H1 (cell line): ENCODE data around the gene MPP4. TPM values are rescaled to one million over a fixed set of nuclear protein-coding genes. Genes with fewer than 3 reads are reported as not detected.

Source experiments
- CTCF ChIA-PET: fragments of 300-600 bp; sonication (Branson Sonifier 250); formaldehyde crosslinking; loops from one replicate; lab custom pipeline; 2021; ENCODE audit not compliant: partially characterized antibody; lab: Charles Lee
- POLR2A ChIA-PET: fragments of 300-600 bp; sonication (Branson Sonifier 250); formaldehyde crosslinking; loops from one replicate; lab custom pipeline; 2021; ENCODE audit warnings: inconsistent platforms; ENCODE audit not compliant: partially characterized antibody; lab: Charles Lee
- DNase-seq, 2 experiments: peaks; one replicate each; pipeline versions ENCODE4 v3.0.0 to v3.0.0-alpha.2; 2010 to 2022; ENCODE audit warnings: low spot score in 2 of 2, low read depth in 1 of 2, mixed read lengths in 1 of 2
- FAIRE-seq: peaks from 2 replicates; lab custom pipeline; 2011; peaks lifted over from hg19 to GRCh38; lab: Jason Lieb, UNC
- H2AFZ ChIP-seq: 2 replicates; pipeline ENCODE4 v1.8.1; 2012; ENCODE audit warnings: low read length, inconsistent platforms
- H2AK5ac ChIP-seq: 2 replicates; pipeline ENCODE4 v1.6.1; 2013; ENCODE audit warnings: low read depth, low read length
- H2BK120ac ChIP-seq: replicated peaks from 2 replicates; pipeline ENCODE3; 2013; ENCODE audit warnings: low read depth, low read length, inconsistent platforms
- H2BK12ac ChIP-seq: 2 replicates; pipeline ENCODE4 v1.6.1; 2013; ENCODE audit warnings: low read depth, low read length
- H2BK15ac ChIP-seq: 2 replicates; pipeline ENCODE4 v1.6.1; 2013; ENCODE audit warnings: low read length
- H2BK20ac ChIP-seq: 2 replicates; pipeline ENCODE4 v1.6.1; 2013; ENCODE audit warnings: low read length
- H2BK5ac ChIP-seq: 2 replicates; pipeline ENCODE4 v1.6.1; 2013; ENCODE audit warnings: low read depth, low read length
- H3K14ac ChIP-seq: 2 replicates; pipeline ENCODE4 v1.6.1; 2013; ENCODE audit warnings: inconsistent platforms; ENCODE audit not compliant: insufficient read length
- H3K18ac ChIP-seq: 2 replicates; pipeline ENCODE4 v1.6.1; 2013; ENCODE audit warnings: low read length; ENCODE audit errors: extremely low read depth
- H3K23ac ChIP-seq: 2 replicates; pipeline ENCODE4 v1.6.1; 2013; ENCODE audit warnings: inconsistent platforms; ENCODE audit not compliant: insufficient read length
- H3K23me2 ChIP-seq: 2 replicates; pipeline ENCODE4 v1.6.1; 2013; ENCODE audit warnings: low read depth, low read length
- H3K27ac ChIP-seq: 2 replicates; pipeline ENCODE4 v1.6.1; 2011; ENCODE audit warnings: low read depth, low read length, inconsistent platforms
- H3K27me3 ChIP-seq, 4 experiments: replicated peaks in 1 of 4; 1 replicate in 1 of 4; 2 replicates in 3 of 4; pipeline versions ENCODE4 v1.6.1 to v1.8.1; 2011 to 2013; ENCODE audit warnings: low read length in 3 of 4, mild to moderate bottlenecking in 3 of 4, inconsistent platforms in 2 of 4, mixed read lengths in 2 of 4, moderate library complexity in 1 of 4; ENCODE audit not compliant: control insufficient read depth in 3 of 4, insufficient read depth in 3 of 4; ENCODE audit errors: extremely low read depth in 1 of 4
- H3K36me3 ChIP-seq, 4 experiments: 2 replicates each; pipeline versions ENCODE4 v1.6.1 to v1.8.1; 2011 to 2013; ENCODE audit warnings: mild to moderate bottlenecking in 4 of 4, low read length in 3 of 4, moderate library complexity in 2 of 4, control low read depth in 1 of 4, inconsistent platforms in 1 of 4; ENCODE audit not compliant: insufficient read depth in 4 of 4, control insufficient read depth in 2 of 4
- H3K4ac ChIP-seq: replicated peaks from 2 replicates; pipeline ENCODE3; 2013; ENCODE audit warnings: low read length, low read depth, mixed read lengths, inconsistent platforms; ENCODE audit not compliant: insufficient read length
- H3K4me1 ChIP-seq, 4 experiments: replicated peaks in 1 of 4; 1 replicate in 1 of 4; 2 replicates in 3 of 4; pipeline versions ENCODE4 v1.6.1 to v1.8.1; 2011 to 2013; ENCODE audit warnings: low read length in 3 of 4, inconsistent platforms in 2 of 4, mixed read lengths in 1 of 4; ENCODE audit not compliant: insufficient read depth in 4 of 4, control insufficient read depth in 3 of 4
- H3K4me2 ChIP-seq, 2 experiments: 2 replicates each; pipeline versions ENCODE4 v1.6.1 to v1.8.1; 2011 to 2013; ENCODE audit warnings: low read depth in 2 of 2, low read length in 2 of 2, control low read depth in 1 of 2, inconsistent platforms in 1 of 2, mild to moderate bottlenecking in 1 of 2; ENCODE audit not compliant: insufficient read depth in 1 of 2
- H3K4me3 ChIP-seq, 4 experiments: fragments of 200-600, 300-600 bp in 1 of 4; sonication (generic), shearing (Covaris generic), sonication (Bioruptor Twin) in 1 of 4; 2 replicates each; pipeline versions ENCODE4 v1.5.1 to v1.8.1; 2011 to 2016; ENCODE audit warnings: low read length in 4 of 4, low read depth in 3 of 4, control low read depth in 2 of 4, inconsistent platforms in 2 of 4, mild to moderate bottlenecking in 2 of 4, mixed read lengths in 1 of 4, moderate library complexity in 1 of 4; ENCODE audit not compliant: insufficient read depth in 2 of 4; ENCODE audit errors: extremely low read depth in 1 of 4
- H3K56ac ChIP-seq: replicated peaks from 2 replicates; pipeline ENCODE3; 2013; ENCODE audit warnings: low read depth, mild to moderate bottlenecking, mixed read lengths, low read length, inconsistent platforms; ENCODE audit not compliant: insufficient read length
- H3K79me1 ChIP-seq: 2 replicates; pipeline ENCODE4 v1.6.1; 2013; ENCODE audit warnings: low read depth, low read length, control low read depth
- H3K79me2 ChIP-seq, 2 experiments: 2 replicates each; pipeline versions ENCODE4 v1.6.1 to v1.8.1; 2012 to 2013; ENCODE audit warnings: low read length in 2 of 2, mild to moderate bottlenecking in 2 of 2, inconsistent platforms in 1 of 2; ENCODE audit not compliant: insufficient read depth in 2 of 2, control insufficient read depth in 1 of 2
- H3K9ac ChIP-seq, 4 experiments: replicated peaks in 1 of 4; 1 replicate in 1 of 4; 2 replicates in 3 of 4; pipeline versions ENCODE4 v1.6.1 to v1.8.1; 2011 to 2013; ENCODE audit warnings: low read depth in 3 of 4, low read length in 3 of 4, control low read depth in 2 of 4, mild to moderate bottlenecking in 2 of 4, moderate library complexity in 2 of 4, inconsistent platforms in 1 of 4; ENCODE audit errors: extremely low read depth in 1 of 4
- H3K9me3 ChIP-seq, 2 experiments: 2 replicates each; pipeline versions ENCODE4 v1.6.1 to v1.8.1; 2012 to 2013; ENCODE audit warnings: mild to moderate bottlenecking in 2 of 2, moderate library complexity in 2 of 2, control low read depth in 1 of 2, inconsistent platforms in 1 of 2, low read depth in 1 of 2, low read length in 1 of 2, mixed read lengths in 1 of 2; ENCODE audit not compliant: insufficient read depth in 2 of 2
- H4K20me1 ChIP-seq, 2 experiments: replicated peaks in 1 of 2; 2 replicates each; pipeline versions ENCODE3 to v1.8.1; 2011 to 2013; ENCODE audit warnings: inconsistent platforms in 2 of 2, low read length in 2 of 2, mild to moderate bottlenecking in 1 of 2; ENCODE audit not compliant: insufficient read depth in 2 of 2, control insufficient read depth in 1 of 2
- H4K5ac ChIP-seq: 2 replicates; pipeline ENCODE4 v1.6.1; 2013; ENCODE audit warnings: low read length, low read depth, mixed read lengths, inconsistent platforms; ENCODE audit not compliant: insufficient read length
- H4K8ac ChIP-seq: 2 replicates; pipeline ENCODE4 v1.8.0; 2013; ENCODE audit warnings: mild to moderate bottlenecking, moderate library complexity, low read length, inconsistent platforms; ENCODE audit not compliant: insufficient read depth; ENCODE audit errors: extremely low read depth
- H4K91ac ChIP-seq: replicated peaks from 2 replicates; pipeline ENCODE3; 2013; ENCODE audit warnings: low read length, mixed read lengths, inconsistent platforms; ENCODE audit not compliant: insufficient read length
- BACH1 ChIP-seq: IDR thresholded peaks from 2 replicates; pipeline ENCODE4 v1.6.1; 2012; ENCODE audit warnings: low read length, improper control_type of control experiment
- CREB1 ChIP-seq: IDR thresholded peaks from 2 replicates; pipeline ENCODE4 v1.6.1; 2012; ENCODE audit warnings: inconsistent platforms
- GTF2F1 ChIP-seq: IDR thresholded peaks from 2 replicates; pipeline ENCODE4 v1.6.1; 2012; ENCODE audit warnings: low read depth, low read length, improper control_type of control experiment, borderline replicate concordance
- HDAC6 ChIP-seq: IDR thresholded peaks from one replicate; pipeline ENCODE4 v1.7.1; 2012; ENCODE audit warnings: low read depth, mild to moderate bottlenecking, inconsistent platforms, low read length, moderate library complexity
- NANOG ChIP-seq: IDR thresholded peaks from 2 replicates; pipeline ENCODE4 v1.6.1; 2011; ENCODE audit warnings: low read length, low read depth, mild to moderate bottlenecking, inconsistent platforms; ENCODE audit not compliant: insufficient read depth, poor library complexity, severe bottlenecking
- NRF1 ChIP-seq: IDR thresholded peaks from 2 replicates; pipeline ENCODE4 v1.6.1; 2011; ENCODE audit warnings: mild to moderate bottlenecking, low read depth, low read length, improper control_type of control experiment
- PHF8 ChIP-seq: fragments of 200-600 bp; sonication (generic); conservative IDR thresholded peaks from 2 replicates; pipeline ENCODE4 v1.7.1; 2012; ENCODE audit warnings: low read depth, mild to moderate bottlenecking, inconsistent platforms, low read length, moderate library complexity
- RBBP5 ChIP-seq: IDR thresholded peaks from 2 replicates; pipeline ENCODE4 v1.7.1; 2012; ENCODE audit warnings: low read depth, mild to moderate bottlenecking, inconsistent platforms, low read length, moderate library complexity, borderline replicate concordance
- SAP30 ChIP-seq: fragments of 300-600 bp; sonication (generic); IDR thresholded peaks from 2 replicates; pipeline ENCODE4 v1.7.1; 2012; ENCODE audit warnings: low read length, moderate library complexity, mild to moderate bottlenecking, inconsistent platforms; ENCODE audit not compliant: insufficient read depth, insufficient replicate concordance
- SRF ChIP-seq: IDR thresholded peaks from 2 replicates; pipeline ENCODE4 v1.6.1; 2011; ENCODE audit warnings: mild to moderate bottlenecking, low read depth, low read length, moderate library complexity
- SUZ12 ChIP-seq: fragments of 200-600 bp; sonication (generic); IDR thresholded peaks from 2 replicates; pipeline ENCODE4 v1.6.1; 2012; ENCODE audit warnings: mild to moderate bottlenecking, inconsistent platforms, low read length, moderate library complexity, mixed read lengths
- TAF1 ChIP-seq: IDR thresholded peaks from 2 replicates; pipeline ENCODE4 v1.6.1; 2011; ENCODE audit warnings: mild to moderate bottlenecking, low read depth, low read length
- TAF7 ChIP-seq: optimal IDR thresholded peaks from 2 replicates; pipeline ENCODE3; 2011; ENCODE audit warnings: low read depth, mild to moderate bottlenecking, inconsistent platforms, low read length, moderate library complexity, borderline replicate concordance
- WGBS, 2 experiments: shearing (Covaris generic) in 1 of 2; methylation state at CpG; one replicate each; pipeline versions ENCODE4 v1.1.6 to v1.1.7; 2013 to 2015; ENCODE audit warnings: low lambda C conversion rate in 2 of 2, mixed read lengths in 2 of 2, inconsistent platforms in 1 of 2, low coverage in 1 of 2, missing lambda C conversion rate in 1 of 2; ENCODE audit not compliant: insufficient replicate concordance in 2 of 2, insufficient coverage in 1 of 2, insufficient read length in 1 of 2; ENCODE audit errors: extremely low coverage in 1 of 2, missing lambda C conversion rate in 1 of 2; 5-methylcytosine and 5-hydroxymethylcytosine counted together
- polyA plus RNA-seq, 7 experiments: library from polyadenylated mRNA; depleted of rRNA in 3 of 7; stranded (reverse) in 5 of 7; unstranded in 2 of 7; fragments of >200 nt in 5 of 7; fragments of 200-250 nt in 2 of 7; gene quantifications; 1 replicate in 5 of 7; 2 replicates in 1 of 7; 4 replicates in 1 of 7; pipeline versions ENCODE4 v1.2.1 to v1.2.3, GENCODE V29; 2011 to 2013; ENCODE audit warnings: missing spikeins in 2 of 7, mixed read lengths in 2 of 7
- total RNA-seq: library from RNA; stranded (reverse); fragmentation: NEBNext Ultra II Directional; extraction: Animal tissue kit (Norgen Biotek cat#: 25700); gene quantifications from 2 replicates; pipeline ENCODE4 v1.2.1, GENCODE V29; 2021
- TF ChIP-seq, protein P1 (sequence below): IDR thresholded peaks from 2 replicates; pipeline ENCODE4 v1.6.1; 2011; ENCODE audit warnings: low read depth, mild to moderate bottlenecking, low read length; ENCODE audit not compliant: insufficient read depth

Gene MPP4
- total and polyA plus RNA-seq, 2 of the 8 experiments (the other 6 are each of a cell fraction or from before 2014, with no cell fraction given), result not detected

DNA sequence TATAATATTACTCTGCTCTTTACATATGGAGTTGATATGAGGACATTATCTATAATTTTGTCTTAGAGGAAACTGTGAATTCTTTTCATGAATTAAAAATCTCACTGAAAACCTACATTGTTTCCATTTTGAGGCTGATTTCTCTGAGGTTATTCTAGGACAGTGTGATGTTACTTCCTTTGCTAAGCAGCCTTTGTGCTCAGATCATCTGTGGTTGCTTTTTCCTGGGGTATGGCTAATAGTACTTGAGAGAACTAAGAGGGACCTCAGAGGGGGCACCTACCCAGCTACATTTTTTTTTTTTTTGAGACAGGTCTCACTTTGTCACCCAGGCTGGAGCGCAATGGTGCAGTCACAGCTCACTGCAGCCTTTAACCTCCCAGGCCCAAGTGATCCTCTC, 8.7 kb upstream of the MPP4 start:
- no peak overlapping the region for H3K14ac ChIP-seq
- no peak overlapping the region for H3K4ac ChIP-seq
- H2AFZ ChIP-seq, result no peak overlapping the region
- peaks cover 0 to 43% (median 16%) of the 10 kb centered on the region in 4 experiments; a peak in 6 of 8 replicates for H3K36me3 ChIP-seq
- no peak overlapping the region for H4K91ac ChIP-seq
- no peak overlapping the region for H3K9ac ChIP-seq
- WGBS, 2 experiments, result 90% methylated on average over 1 of the region's 1 CpG; no CpG with 5 or more reads in 1 of the 2 experiments
- no peak overlapping the region for H4K8ac ChIP-seq
- no peak overlapping the region for H2BK120ac ChIP-seq
- no peaks in the 10 kb centered on the region for H4K20me1 ChIP-seq
- H3K4me3 ChIP-seq, result no peak overlapping the region
- H3K23ac ChIP-seq, result no peak overlapping the region
- no peak overlapping the region for H2BK15ac ChIP-seq
- H3K4me1 ChIP-seq, result no peaks in the 10 kb centered on the region
- no peak overlapping the region for H3K4me2 ChIP-seq
- FAIRE-seq, result no peak
- no peak overlapping the region for H3K27ac ChIP-seq
- no peak overlapping the region for H2BK5ac ChIP-seq
- H3K9me3 ChIP-seq, result no peaks in the 10 kb centered on the region
- no peaks in the 10 kb centered on the region for H3K23me2 ChIP-seq
- no peaks in the 10 kb centered on the region for H3K79me2 ChIP-seq
- H2BK20ac ChIP-seq, result no peak overlapping the region
- ChIA-PET POLR2A (no interaction called here), CTCF (interaction anchor here (1.2 kb wide), 2 partner anchors 11 to 22 kb away, joined by 3 read pairs; no protein-coding TSS in a partner anchor)
- no peak overlapping the region for H2BK12ac ChIP-seq
- H3K18ac ChIP-seq, result no peak overlapping the region
- no peak overlapping the region for H3K56ac ChIP-seq
- H3K79me1 ChIP-seq, result no peaks in the 10 kb centered on the region
- H4K5ac ChIP-seq, result no peak overlapping the region
- DNase-seq, result no peak
- no peaks in the 10 kb centered on the region for H3K27me3 ChIP-seq
- no peak overlapping the region for H2AK5ac ChIP-seq
- TF ChIP-seq CREB1 (no peak), HDAC6 (no peak), SAP30 (no peak), NRF1 (no peak), TAF7 (no peak), GTF2F1 (no peak), BACH1 (no peak), TAF1 (no peak), PHF8 (no peak), SRF (no peak), SUZ12 (no peak), NANOG (no peak), RBBP5 (no peak)
- TF ChIP-seq, protein P1, sequence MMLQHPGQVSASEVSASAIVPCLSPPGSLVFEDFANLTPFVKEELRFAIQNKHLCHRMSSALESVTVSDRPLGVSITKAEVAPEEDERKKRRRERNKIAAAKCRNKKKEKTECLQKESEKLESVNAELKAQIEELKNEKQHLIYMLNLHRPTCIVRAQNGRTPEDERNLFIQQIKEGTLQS, result no peak
